ENCODE data around the gene UBE4B. TPM values are rescaled to one million over a fixed set of nuclear protein-coding genes. Genes with fewer than 3 reads are reported as not detected.

Gene UBE4B
- polyA plus RNA-seq, 2 of the 4 experiments (the other 2 are of a cell fraction) = 13.5 to 15.1 TPM

DNA sequence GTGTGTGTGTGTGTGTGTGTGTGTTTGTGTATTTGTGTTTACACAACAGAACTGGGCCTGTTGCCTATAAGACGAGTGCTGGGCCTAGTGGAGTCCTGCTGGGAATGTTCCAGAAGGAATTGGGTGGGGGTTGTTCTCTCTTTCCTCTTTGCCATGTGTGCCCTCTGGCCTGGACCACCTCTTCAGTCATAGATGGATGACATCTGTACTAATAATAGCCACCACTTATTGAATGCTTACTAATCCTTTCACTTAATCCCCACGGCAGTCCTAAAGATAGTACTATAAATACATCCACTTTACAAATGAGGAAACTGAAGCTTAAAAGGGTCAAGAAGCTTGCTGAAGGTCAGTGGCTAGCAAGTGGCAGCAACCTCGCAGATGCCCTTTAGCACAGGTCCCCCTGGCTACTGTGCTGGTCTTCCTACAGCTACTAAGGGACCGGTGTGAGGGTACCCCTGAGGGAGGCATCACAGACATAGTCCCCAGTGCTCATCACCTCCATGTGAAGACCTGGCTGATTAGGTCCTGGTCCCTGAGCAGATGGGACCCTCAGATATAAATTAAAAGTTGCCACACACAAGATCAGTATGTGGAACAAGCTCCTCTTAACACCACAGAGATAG is 122.4 kb downstream of the UBE4B start (continued):
- TF ChIP-seq, protein P1, sequence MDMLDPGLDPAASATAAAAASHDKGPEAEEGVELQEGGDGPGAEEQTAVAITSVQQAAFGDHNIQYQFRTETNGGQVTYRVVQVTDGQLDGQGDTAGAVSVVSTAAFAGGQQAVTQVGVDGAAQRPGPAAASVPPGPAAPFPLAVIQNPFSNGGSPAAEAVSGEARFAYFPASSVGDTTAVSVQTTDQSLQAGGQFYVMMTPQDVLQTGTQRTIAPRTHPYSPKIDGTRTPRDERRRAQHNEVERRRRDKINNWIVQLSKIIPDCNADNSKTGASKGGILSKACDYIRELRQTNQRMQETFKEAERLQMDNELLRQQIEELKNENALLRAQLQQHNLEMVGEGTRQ (IDR thresholded peaks at IDR 0.05) = no peak
- no peak for TF ChIP-seq KDM5A (IDR thresholded peaks at IDR 0.05)
- TF ChIP-seq, protein P2, sequence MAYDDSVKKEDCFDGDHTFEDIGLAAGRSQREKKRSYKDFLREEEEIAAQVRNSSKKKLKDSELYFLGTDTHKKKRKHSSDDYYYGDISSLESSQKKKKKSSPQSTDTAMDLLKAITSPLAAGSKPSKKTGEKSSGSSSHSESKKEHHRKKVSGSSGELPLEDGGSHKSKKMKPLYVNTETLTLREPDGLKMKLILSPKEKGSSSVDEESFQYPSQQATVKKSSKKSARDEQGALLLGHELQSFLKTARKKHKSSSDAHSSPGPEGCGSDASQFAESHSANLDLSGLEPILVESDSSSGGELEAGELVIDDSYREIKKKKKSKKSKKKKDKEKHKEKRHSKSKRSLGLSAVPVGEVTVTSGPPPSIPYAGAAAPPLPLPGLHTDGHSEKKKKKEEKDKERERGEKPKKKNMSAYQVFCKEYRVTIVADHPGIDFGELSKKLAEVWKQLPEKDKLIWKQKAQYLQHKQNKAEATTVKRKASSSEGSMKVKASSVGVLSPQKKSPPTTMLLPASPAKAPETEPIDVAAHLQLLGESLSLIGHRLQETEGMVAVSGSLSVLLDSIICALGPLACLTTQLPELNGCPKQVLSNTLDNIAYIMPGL (CRISPR knock-in tag; IDR thresholded peaks at IDR 0.05; ENCODE audit: borderline replicate concordance) = no peak

DNA sequence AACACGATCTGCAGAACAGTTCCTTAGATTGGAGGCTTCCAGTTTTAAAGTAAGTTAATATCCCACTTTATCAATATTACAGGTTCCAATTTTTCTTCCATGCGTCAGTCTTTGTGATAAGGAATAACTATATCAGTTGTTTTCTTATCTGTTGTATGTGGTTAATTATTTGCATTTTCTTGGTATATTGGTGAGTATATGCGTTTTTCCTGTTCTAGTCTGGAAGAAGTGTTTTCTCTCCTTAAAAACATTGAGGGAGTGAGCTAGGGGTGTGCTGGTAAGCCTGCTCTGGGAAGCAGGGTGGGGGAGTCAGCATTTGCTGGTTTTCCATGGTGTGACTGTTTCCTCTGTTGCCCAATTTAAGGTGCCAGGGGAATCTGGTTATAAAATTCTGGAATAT is 127.4 kb downstream of the UBE4B start:
- ATAC-seq (no peak), DNase-seq (ENCODE audit: low read depth in 1 of 2, low spot score in 1 of 2) (no peak), FAIRE-seq (no peak)
- H3K4me3 ChIP-seq = no peak overlapping the region
- H3K4me2 ChIP-seq = no peak overlapping the region
- ChIA-PET POLR2A (no interaction called here), CTCF (no interaction called here)
- WGBS (ENCODE audit: missing lambda C conversion rate) = 90% methylated on average over 3 of the region's 3 CpGs
- no peaks in the 10 kb centered on the region for H3K9me3 ChIP-seq
- TF ChIP-seq JUNB (IDR thresholded peaks at IDR 0.05) (no peak), NFE2L2 (conservative IDR thresholded peaks at IDR 0.05; ENCODE audit: low read length) (no peak), KDM1A (IDR thresholded peaks at IDR 0.05; ENCODE audit: low read depth) (no peak)
- TF ChIP-seq, protein P2 (CRISPR knock-in tag; IDR thresholded peaks at IDR 0.05; ENCODE audit: borderline replicate concordance) = no peak
- TF ChIP-seq, protein P1 (IDR thresholded peaks at IDR 0.05) = no peak
- TF ChIP-seq, protein P3, sequence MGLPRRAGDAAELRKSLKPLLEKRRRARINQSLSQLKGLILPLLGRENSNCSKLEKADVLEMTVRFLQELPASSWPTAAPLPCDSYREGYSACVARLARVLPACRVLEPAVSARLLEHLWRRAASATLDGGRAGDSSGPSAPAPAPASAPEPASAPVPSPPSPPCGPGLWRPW (IDR thresholded peaks at IDR 0.05) = no peak
- TF ChIP-seq, protein P4, sequence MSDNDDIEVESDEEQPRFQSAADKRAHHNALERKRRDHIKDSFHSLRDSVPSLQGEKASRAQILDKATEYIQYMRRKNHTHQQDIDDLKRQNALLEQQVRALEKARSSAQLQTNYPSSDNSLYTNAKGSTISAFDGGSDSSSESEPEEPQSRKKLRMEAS (IDR thresholded peaks at IDR 0.05) = no peak
- H3K27ac ChIP-seq = no peak overlapping the region
- no peaks in the 10 kb centered on the region for H3K4me1 ChIP-seq

DNA sequence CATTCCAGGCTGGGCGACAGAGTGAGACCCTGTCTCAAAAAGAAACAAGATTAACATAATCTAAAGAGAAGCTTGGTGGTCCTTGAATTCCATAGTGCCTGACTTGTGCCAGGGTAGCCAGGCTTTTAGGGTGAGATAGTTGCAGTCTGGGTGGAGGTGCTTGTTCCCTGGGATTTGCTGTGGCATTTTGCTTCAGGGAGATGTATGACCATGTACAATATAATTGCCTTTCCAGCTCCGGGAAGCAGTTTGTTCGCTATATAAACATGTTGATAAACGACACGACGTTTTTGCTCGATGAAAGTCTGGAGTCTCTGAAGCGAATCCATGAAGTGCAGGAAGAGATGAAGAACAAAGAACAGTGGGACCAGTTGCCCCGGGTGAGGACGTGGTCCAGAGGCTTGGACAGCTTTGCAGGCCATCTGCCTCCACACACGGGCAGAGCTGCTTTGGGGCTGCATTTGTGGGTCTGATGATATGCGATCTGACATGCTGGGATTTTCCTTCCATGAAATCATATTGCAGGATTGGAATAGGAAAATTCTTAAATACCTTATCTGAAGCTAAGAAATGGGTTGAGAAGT is 128.2 kb downstream of the UBE4B start:
- no peak for TF ChIP-seq JUN (IDR thresholded peaks at IDR 0.05)
- TF ChIP-seq CHD4 (IDR thresholded peaks at IDR 0.05; ENCODE audit: borderline replicate concordance) = no peak
- TF ChIP-seq RARB (CRISPR knock-in tag; IDR thresholded peaks at IDR 0.05) = no peak
- TF ChIP-seq, protein P5, sequence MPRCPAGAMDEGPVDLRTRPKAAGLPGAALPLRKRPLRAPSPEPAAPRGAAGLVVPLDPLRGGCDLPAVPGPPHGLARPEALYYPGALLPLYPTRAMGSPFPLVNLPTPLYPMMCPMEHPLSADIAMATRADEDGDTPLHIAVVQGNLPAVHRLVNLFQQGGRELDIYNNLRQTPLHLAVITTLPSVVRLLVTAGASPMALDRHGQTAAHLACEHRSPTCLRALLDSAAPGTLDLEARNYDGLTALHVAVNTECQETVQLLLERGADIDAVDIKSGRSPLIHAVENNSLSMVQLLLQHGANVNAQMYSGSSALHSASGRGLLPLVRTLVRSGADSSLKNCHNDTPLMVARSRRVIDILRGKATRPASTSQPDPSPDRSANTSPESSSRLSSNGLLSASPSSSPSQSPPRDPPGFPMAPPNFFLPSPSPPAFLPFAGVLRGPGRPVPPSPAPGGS (IDR thresholded peaks at IDR 0.05) = no peak
- no peak for TF ChIP-seq BHLHE40 (IDR thresholded peaks at IDR 0.05; ENCODE audit: low read depth, low read length)
- TF ChIP-seq RFX5 (IDR thresholded peaks at IDR 0.05) = no peak
- no peak for TF ChIP-seq ZNF302 (CRISPR knock-in tag; IDR thresholded peaks at IDR 0.05)
- no peak for TF ChIP-seq HOXA7 (CRISPR knock-in tag; IDR thresholded peaks at IDR 0.05)
- no peak for TF ChIP-seq TFCP2L1 (CRISPR knock-in tag; IDR thresholded peaks at IDR 0.05)
- WGBS (ENCODE audit: missing lambda C conversion rate) = 85% methylated on average over 12 of the region's 12 CpGs
- Histone ChIP-seq H3K27ac (no peak overlapping the region), H3K4me2 (no peak overlapping the region), H3K4me3 (no peak overlapping the region), H3K9me3 (no peaks in the 10 kb centered on the region), H3K4me1 (no peaks in the 10 kb centered on the region)
- ChIA-PET CTCF (no interaction called here), POLR2A (no interaction called here)
- FAIRE-seq = no peak
- no peak for ATAC-seq
- no peak for DNase-seq (ENCODE audit: low read depth in 1 of 2, low spot score in 1 of 2)
